ENCODE measurements around the gene DENND1A.

DNA sequence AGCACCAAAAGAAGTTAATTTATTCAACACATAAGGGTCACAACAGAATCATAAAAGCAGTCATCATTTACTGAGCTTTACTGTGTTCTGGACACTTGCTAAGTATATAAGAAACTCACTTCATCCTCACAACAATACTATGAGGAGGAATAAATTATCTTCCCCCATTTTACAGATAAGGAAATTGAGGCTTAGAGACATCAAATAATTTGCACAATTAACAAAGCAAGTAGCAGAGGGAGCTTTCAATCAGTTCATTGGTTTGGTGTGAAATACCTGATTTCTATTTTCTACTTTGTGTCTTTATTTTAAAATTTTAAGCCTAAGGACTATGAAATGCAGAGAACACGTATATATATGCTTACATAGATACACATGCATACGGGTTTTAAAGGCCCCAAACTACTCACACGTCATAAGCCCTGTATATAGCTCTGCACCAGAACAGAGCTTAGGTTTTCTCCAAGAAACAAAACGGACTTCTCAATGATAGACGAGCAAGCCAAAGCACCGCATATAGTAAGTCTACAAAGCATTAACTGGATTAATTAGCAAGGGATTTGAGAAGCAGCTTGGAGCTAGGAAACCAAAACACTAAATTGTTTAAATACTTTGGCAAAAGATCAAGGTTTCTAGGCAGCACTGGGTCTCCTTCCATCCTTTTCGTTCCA is 95.6 kb downstream of the DENND1A start:
- TF ChIP-seq, protein P1, sequence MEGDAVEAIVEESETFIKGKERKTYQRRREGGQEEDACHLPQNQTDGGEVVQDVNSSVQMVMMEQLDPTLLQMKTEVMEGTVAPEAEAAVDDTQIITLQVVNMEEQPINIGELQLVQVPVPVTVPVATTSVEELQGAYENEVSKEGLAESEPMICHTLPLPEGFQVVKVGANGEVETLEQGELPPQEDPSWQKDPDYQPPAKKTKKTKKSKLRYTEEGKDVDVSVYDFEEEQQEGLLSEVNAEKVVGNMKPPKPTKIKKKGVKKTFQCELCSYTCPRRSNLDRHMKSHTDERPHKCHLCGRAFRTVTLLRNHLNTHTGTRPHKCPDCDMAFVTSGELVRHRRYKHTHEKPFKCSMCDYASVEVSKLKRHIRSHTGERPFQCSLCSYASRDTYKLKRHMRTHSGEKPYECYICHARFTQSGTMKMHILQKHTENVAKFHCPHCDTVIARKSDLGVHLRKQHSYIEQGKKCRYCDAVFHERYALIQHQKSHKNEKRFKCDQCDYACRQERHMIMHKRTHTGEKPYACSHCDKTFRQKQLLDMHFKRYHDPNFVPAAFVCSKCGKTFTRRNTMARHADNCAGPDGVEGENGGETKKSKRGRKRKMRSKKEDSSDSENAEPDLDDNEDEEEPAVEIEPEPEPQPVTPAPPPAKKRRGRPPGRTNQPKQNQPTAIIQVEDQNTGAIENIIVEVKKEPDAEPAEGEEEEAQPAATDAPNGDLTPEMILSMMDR (IDR thresholded peaks at IDR 0.05), result no peak
- TF ChIP-seq POLR2A (IDR thresholded peaks at IDR 0.05) (no peak), POLR2AphosphoS5 (IDR thresholded peaks at IDR 0.05) (no peak)
